Posterior cingulate gyrus (tissue), 11 donors: Measurements from ENCODE around the gene FAM181B.
A peak's percentile ranks its signal among the peaks of the same experiment; 100 is the strongest.

Source experiments
- DNase-seq, 10 donors: peaks; one replicate each; pipeline versions ENCODE4 v3.0.0 to v3.0.0-alpha.2; 2020 to 2021; ENCODE audit warnings: mixed read lengths in 3 of 10
- intact Hi-C: fragments of 100-400 bp; cut with DNase I; formaldehyde crosslinking; loops from one replicate; pipeline ENCODE4 v1.15.1; 2023

The FAM181B gene

DNA sequence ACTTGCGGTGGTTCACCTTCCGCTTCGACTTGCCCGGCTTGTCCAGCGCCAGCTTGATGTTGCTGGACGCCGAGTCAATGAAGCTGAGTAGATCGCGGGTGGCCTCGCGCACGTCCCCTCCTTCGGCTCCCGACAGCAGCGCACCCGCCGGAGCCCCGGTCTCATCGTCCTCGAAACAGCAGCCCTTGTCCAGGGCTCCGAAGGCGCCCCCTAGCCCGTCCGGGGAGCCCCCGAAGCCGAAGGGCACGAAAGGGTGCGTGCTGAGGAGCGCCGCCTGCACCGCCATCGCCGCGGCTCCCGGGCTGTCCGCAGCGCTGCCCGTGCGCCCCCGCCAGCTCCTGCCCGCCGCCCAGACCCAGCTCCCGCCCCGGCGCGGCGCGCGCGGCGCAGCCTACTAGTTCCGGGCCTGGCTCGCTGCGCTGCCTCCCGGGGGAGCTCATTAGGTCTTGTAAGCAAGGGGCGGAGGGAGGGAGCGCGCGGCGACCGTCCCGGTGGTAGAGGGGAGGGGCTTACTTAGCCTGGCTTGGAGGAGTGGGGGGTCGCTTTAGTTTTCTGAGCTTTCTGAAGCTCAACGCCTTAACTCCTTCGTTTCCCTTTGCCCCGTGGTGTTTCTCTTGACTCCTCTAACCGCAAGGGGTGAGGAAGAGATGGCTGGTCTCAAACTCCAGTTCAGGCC lies at the start of gene FAM181B:
TSS of gene FAM181B (minus strand) at position 421 of the 676 bp plus-strand sequence. CDS start at position 286, 135 bp downstream.
- intact Hi-C loops = loop anchor here (5.0 kb wide), 2 partner anchors 114 to 129 kb away; no protein-coding TSS in a partner anchor
- DNase-seq = peak; percentile 62 to 97 (median 79)

DNA sequence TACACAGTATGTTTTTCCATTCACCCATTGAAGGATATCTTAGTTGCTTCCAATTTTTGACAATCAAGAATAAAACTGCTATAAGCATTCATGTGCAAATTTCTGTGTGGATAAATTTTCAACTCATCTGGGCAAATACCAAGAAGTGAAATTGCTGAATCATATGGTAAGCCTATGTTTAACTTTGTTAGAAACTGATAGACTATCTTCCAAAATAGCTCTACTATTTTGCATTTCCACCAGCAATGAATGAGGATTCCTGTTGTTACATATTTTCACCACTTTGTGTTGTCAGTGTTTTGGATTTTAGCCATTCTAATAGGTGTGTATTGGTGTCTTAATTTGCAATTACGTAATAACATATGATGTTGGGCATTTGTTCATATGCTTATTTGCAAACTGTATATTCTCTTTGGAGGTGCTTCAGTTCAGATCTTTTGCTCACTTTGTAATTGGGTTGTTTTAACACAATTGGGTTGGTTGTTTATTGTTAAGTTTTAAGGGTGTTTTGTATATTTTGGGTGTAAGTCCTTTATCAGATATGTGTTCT lies 49.2 kb upstream of the FAM181B start:
- intact Hi-C loops = no loop called here
- DNase-seq = no peak

DNA sequence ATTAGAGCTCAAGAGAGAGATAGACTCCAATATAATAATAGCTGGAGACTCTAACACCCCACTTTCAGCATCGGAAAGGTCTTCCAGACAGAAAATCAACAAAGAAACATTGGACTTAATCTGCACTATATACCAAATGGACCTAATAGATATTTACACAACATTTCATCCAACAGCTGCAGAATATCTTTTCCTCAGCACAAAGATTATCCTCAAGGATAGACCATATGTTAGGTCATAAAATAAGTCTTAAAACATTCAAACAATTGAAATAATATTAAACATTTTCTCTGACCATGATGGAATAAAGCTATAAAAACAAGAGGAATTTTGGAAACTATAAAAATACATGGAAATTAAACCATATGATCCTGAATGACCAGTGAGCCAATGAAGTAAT lies 45.1 kb upstream of the FAM181B start:
- no peak for DNase-seq
- intact Hi-C loops = no loop called here

DNA sequence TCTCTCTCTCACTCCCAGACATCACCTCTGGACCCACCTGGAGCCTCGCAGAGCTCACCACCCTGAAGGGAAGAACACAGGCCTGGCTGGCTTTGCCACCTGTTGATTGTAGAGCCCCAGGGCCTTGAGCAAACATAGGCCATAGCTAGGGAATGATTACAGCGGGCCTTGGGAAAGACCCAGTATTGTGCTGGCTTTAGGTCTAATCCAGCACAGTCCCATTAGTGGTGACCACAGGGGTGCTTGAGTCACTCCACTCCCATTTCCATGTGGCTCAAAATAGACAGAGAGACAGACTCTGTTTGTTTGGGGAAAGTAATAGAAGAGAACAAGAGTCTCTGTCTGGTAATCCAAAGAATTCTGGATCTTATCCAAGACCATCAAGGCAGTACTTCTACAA lies 42.7 kb upstream of the FAM181B start:
- intact Hi-C loops = no loop called here
- no peak for DNase-seq

- intact Hi-C loops = no loop called here
These were observed 42.2 kb upstream of the FAM181B start for GRCh38 chr11:82775736-82776346.

GRCh38 chr11:82775218-82775617 lies 41.6 kb upstream of the FAM181B start:
- DNase-seq = no peak
- intact Hi-C loops = no loop called here

More at GRCh38 chr11:82775736-82776346, 42.2 kb upstream of the FAM181B start:
- DNase-seq = peak in 2 of 10 donors; percentile 40 to 41

- DNase-seq = no peak
- intact Hi-C loops = no loop called here
These were observed 38.1 kb upstream of the FAM181B start for GRCh38 chr11:82771781-82772180.

DNA sequence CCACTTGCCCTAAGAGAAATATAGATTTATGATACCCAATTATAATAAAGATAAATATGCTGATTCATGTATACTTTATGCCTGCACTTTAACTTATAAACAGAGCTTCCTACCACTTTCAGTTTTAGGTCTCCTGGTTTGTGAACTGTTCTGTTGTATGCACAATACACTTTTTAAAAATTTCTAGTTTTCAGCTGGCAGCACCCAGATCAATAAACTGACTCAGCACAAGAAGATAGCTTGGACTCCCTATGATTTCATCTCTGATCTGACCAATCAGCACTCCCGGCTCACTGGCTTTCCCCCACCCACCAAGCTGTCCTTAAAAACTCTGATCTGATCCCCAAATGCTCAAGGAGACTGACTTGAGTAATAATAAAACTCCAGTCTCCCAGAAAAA lies 33.5 kb upstream of the FAM181B start:
- no peak for DNase-seq
- intact Hi-C loops = no loop called here

GRCh38 chr11:82765466-82766034 lies 31.9 kb upstream of the FAM181B start:
- intact Hi-C loops = no loop called here
- no peak for DNase-seq

DNA sequence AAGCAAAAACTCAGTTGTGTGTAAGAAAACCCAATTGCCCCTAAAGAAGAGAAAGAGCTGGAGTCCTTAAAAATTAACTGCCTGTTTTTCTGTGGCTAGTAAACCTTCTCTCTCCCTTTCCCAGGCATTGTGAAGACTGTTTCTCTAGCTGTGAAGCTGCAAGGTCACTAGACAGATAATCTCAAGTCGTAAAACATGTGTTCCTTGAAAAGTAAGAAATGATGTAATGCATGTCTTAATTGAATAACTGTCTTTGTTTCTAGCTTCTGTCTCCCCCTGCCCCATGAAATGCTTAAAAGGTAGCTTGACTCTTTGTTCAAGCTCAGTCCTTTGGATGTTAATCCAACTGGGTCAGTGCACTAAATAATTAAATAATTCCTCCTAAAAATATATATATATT lies 29.5 kb upstream of the FAM181B start:
- DNase-seq = no peak
- intact Hi-C loops = no loop called here

DNA sequence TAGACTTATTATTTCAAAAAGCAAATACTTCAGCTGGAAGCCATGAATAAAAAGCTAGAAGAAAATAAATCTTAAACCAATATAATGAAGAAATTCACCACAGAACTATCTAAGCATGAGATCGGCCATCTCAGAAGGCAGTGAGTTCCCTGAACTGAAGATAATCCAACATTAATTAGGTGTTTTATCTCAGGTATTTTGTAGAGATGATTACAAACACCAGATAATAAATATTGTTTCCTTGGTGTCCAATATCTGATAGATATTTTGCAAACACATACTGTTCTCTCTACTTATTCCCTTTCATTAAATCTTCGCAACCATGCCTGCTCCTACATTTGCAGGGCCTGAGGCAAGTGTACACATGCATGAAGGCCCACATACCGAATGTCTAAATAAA lies 26.0 kb upstream of the FAM181B start:
- intact Hi-C loops = no loop called here
- DNase-seq = no peak

DNA sequence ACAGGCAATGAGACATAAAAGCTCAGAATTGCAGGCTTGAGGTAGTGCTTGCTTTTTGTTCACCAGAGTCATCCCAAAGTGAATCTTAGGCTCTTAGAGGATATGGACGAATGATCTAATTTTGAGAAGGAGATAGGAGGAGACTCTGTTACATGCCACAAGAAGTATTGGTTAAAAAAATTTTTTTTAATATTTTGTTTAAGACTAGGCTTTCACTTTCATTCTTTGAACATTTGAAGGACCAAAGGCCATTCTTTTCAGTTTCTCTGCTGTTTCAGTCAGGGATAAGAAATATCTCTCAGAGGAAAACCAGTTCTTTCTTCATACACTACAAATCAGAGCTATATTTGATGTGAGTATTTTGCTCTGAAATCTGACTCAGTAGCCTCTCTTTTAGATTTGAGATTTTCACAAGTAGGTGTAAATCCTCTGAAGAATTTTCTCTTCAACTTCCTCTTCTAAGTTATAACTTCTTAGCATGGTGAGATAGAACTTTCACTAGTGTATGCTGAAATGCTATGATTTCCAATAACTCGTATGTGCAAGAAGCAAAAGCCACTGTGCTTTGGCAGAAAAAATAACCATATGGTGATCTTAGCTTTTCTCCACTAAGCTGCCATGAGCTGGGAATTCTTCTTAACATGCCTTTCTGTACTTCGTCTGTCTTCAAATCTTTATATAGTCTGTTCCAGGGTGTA lies 24.1 kb upstream of the FAM181B start:
- intact Hi-C loops = no loop called here
- no peak for DNase-seq

DNA sequence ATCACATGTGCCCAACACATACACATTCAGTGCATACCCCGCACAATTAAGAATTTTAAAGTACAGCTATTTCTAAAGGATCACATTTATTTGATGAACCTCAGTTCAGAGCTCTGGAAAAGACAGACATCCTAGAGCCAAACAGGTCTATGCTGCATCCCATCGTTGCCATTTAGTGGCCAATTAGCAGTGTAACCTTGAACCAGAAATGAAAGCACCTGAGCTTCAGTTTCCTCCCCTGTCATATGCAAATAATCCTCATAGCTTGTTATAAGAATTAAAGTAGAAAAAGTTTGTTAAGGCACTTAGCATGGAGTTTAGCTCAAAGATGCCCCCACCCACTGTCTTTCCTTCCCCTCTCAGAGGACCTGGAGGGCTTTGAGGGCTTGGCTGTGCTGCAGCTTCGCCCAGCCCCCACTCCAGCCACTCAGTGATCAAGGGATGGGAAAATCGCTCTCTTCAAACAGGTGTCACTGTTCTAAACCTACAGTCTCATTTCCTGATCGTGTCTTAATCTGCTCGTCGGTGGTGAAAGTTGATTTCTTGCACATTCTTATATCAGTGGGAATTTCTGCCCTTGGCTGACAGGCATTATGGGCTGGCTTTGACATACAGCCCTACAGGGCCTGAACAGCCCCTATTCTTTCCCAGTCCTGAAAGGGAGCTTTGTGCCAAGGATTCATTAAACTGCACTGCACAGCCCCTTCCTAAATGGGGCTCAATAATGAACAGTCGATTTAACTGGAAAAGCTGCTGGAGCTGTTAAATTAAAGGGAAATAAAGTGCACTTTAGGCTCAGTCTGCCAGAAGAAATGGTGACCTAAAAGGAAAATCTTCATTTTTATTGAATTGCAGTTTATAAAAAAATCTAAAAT lies 23.3 kb upstream of the FAM181B start:
- intact Hi-C loops = no loop called here
- DNase-seq = peak in 5 of 10 donors; percentile 17 to 63 (median 39)

DNA sequence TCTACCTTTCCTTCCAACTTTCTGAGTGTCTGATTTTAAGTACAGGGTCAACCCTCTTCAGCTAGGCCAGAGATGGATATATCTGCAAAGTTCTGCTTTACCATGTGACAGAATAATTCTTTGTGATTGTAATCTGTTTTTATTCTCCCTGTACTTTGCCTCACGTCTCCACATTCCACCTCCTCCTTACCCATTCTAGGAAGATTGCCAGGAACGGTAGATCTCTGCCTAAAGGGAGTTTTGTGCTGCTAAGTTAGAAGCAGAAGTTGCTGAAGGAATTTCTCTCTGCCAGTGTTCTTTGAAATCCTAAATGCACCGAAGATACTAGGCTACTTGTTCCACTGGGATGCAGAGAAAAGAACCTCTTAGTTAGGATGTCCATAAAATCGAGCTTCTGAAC lies 20.7 kb upstream of the FAM181B start:
- intact Hi-C loops = no loop called here
- DNase-seq = no peak

GRCh38 chr11:82753921-82754320 lies 20.3 kb upstream of the FAM181B start:
- intact Hi-C loops = no loop called here
- no peak for DNase-seq

DNA sequence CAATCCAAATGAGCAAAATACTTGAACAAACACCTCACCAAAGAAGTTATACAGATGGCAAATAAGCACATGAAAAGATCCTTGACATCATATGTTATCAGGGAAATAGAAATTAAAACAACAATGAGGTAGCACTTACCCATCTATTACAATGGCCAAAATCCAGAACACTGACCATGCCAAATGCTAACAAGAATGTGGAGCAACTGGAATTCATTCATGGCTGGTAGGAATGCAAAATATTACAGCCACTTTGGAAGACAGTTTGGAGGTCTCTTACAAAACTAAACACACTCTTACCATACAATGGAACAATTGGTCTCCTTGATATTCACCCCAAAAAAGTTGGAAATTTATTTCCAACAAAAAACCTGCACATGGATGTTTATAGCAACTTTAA lies 19.1 kb upstream of the FAM181B start:
- DNase-seq = no peak
- intact Hi-C loops = no loop called here

GRCh38 chr11:82750643-82751139 lies 17.0 kb upstream of the FAM181B start:
- peak in 1 of 10 donors; percentile 37 for DNase-seq
- intact Hi-C loops = no loop called here

DNA sequence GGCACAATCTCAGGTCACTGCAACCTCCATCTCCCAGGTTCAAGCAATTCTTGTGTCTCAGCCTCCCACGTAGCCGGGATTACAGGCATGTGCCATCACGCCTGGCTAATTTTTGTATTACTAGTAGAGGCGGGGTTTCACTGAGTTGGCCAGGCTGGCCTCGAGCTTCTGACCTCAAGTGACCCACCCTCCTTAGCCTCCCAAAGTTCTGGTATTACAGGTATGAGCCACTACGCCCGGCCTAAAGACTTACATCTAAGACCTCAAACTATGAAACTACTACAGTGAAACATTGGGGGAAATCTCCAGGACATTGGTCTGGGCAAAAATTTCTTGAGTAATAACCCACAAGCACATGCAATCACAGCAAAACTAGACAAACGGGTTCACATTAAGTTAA lies 13.8 kb upstream of the FAM181B start:
- DNase-seq = no peak
- intact Hi-C loops = no loop called here

- DNase-seq = no peak
- intact Hi-C loops = no loop called here
These were observed 4.4 kb upstream of the FAM181B start for GRCh38 chr11:82738091-82738490.

DNA sequence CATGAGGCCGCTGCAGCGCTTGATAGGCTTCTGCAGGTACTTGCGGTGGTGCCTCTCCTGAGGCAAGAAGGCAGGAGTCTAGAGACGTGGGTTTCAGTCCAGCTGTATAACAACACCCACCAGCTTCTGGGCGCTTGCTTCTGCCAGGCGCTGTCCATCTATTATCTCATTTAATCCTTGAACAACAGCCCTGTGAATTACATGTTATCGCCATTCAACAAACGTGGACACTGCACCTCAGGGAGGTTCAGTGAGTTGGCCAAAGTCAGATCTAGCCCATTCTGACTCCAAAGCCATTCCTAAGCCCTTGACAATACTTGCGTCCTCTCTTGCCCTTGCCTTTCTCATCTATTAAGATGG lies 436 bp upstream of the FAM181B start:
- intact Hi-C loops = loop anchor here (5.0 kb wide), 2 partner anchors 113 to 128 kb away; no protein-coding TSS in a partner anchor
- DNase-seq = no peak
